HCT116 (cell line): ENCODE data around the gene GYPB. TPM values are rescaled to one million over a fixed set of nuclear protein-coding genes. Genes with fewer than 3 reads are reported as not detected.
"Not testable (repeated sequence)": the region's sequence is repeated elsewhere in the genome, so short reads cannot be mapped to it uniquely, and the experiment has no call there.

Experiments
- ATAC-seq: fragments of 200-7000 bp; cut with Tn5 transposase; 2 replicates; pipeline ENCODE4 v1.9.1; 2020; ENCODE audit warnings: mild to moderate bottlenecking, moderate library complexity
- BruUV-seq: library from RNA; stranded (reverse); fragments of 400-500 nt; replicated peaks from 2 replicates; lab custom pipeline; 2021; lab: Mats Ljungman, UMichigan
- CTCF ChIA-PET: fragments of 300-600 bp; sonication (Branson Sonifier 250); formaldehyde crosslinking; loops from one replicate; lab custom pipeline; 2021; ENCODE audit warnings: antibody characterized with exemption; lab: Charles Lee
- POLR2A ChIA-PET: fragments of 300-600, 350-600 bp; sonication (Branson Sonifier 250); formaldehyde crosslinking; loops from one replicate; lab custom pipeline; 2021; ENCODE audit warnings: antibody characterized with exemption; lab: Charles Lee
- RAD21 ChIA-PET, 2 experiments: fragments of 300-600 bp; sonication (Branson Sonifier 250); formaldehyde crosslinking; loops; one replicate each; lab custom pipeline; 2023; ENCODE audit warnings: low total read pairs in 2 of 2; ENCODE audit not compliant: uncharacterized antibody in 2 of 2, unreplicated experiment in 2 of 2, low non-redundant PET in 1 of 2; lab: Charles Lee
- DNase-seq: peaks from one replicate; pipeline ENCODE4 v3.0.0-alpha.2; 2010; ENCODE audit warnings: low read depth, low spot score
- H2AFZ ChIP-seq: fragments of 200-600 bp; shearing (Covaris generic), sonication (generic); 2 replicates; pipeline ENCODE4 v1.6.1; 2017; ENCODE audit warnings: low read depth, mixed run types, mixed read lengths, antibody characterized with exemption, low read length; ENCODE audit not compliant: poor library complexity, severe bottlenecking
- H3K27ac ChIP-seq: 2 replicates; pipeline ENCODE4 v1.5.1; 2012; ENCODE audit warnings: low read depth, low read length
- H3K27me3 ChIP-seq: fragments of 200-600 bp; sonication (generic); 2 replicates; pipeline ENCODE4 v1.6.1; 2016; ENCODE audit warnings: mixed run types, low read length, mixed read lengths; ENCODE audit not compliant: insufficient read depth
- H3K36me3 ChIP-seq, 2 experiments: fragments of 200-500 bp in 1 of 2; fragments of 200-600 bp in 1 of 2; sonication (Bioruptor generic) in 1 of 2; sonication (generic) in 1 of 2; 2 replicates each; pipeline versions ENCODE4 v1.5.1 to v1.6.1; 2014 to 2016; ENCODE audit warnings: low read length in 2 of 2, inconsistent platforms in 1 of 2, mixed read lengths in 1 of 2, mixed run types in 1 of 2; ENCODE audit not compliant: insufficient read depth in 2 of 2, control insufficient read depth in 1 of 2
- H3K4me1 ChIP-seq, 2 experiments: fragments of 200-600 bp in 1 of 2; sonication (generic) in 1 of 2; 2 replicates each; pipeline versions ENCODE4 v1.5.1 to v1.6.1; 2012 to 2017; ENCODE audit warnings: low read length in 2 of 2, inconsistent platforms in 1 of 2, mild to moderate bottlenecking in 1 of 2, mixed read lengths in 1 of 2, mixed run types in 1 of 2, moderate library complexity in 1 of 2; ENCODE audit not compliant: insufficient read depth in 2 of 2, control insufficient read depth in 1 of 2
- H3K4me2 ChIP-seq: fragments of 200-600 bp; sonication (generic); 2 replicates; pipeline ENCODE4 v1.6.1; 2017; ENCODE audit warnings: mixed run types, low read length, mixed read lengths
- H3K4me3 ChIP-seq, 2 experiments: fragments of 200-600 bp in 1 of 2; sonication (generic) in 1 of 2; replicated peaks in 1 of 2; 2 replicates each; pipeline ENCODE4 v1.5.1; 2011 to 2016; ENCODE audit warnings: low read length in 2 of 2, control low read depth in 1 of 2, low read depth in 1 of 2, mild to moderate bottlenecking in 1 of 2, mixed read lengths in 1 of 2, mixed run types in 1 of 2
- H3K79me2 ChIP-seq: fragments of 200-600 bp; sonication (generic); 2 replicates; pipeline ENCODE4 v1.6.1; 2017; ENCODE audit warnings: mild to moderate bottlenecking, mixed run types, low read length, moderate library complexity, mixed read lengths; ENCODE audit not compliant: insufficient read depth
- H3K9ac ChIP-seq: fragments of 200-600 bp; sonication (generic); 2 replicates; pipeline ENCODE4 v1.6.1; 2016; ENCODE audit warnings: low read length, mixed read lengths
- H3K9me2 ChIP-seq: fragments of 200-600 bp; sonication (generic), shearing (Covaris generic); 2 replicates; pipeline ENCODE4 v1.6.1; 2017; ENCODE audit warnings: mixed run types, mild to moderate bottlenecking, moderate library complexity; ENCODE audit not compliant: insufficient read depth
- H3K9me3 ChIP-seq, 2 experiments: fragments of 200-500 bp in 1 of 2; fragments of 200-600 bp in 1 of 2; sonication (Bioruptor generic) in 1 of 2; sonication (generic) in 1 of 2; 2 replicates each; pipeline ENCODE4 v1.6.1; 2014 to 2017; ENCODE audit warnings: low read length in 2 of 2, mixed read lengths in 2 of 2, inconsistent platforms in 1 of 2, low read depth in 1 of 2, mild to moderate bottlenecking in 1 of 2, mixed run types in 1 of 2, moderate library complexity in 1 of 2; ENCODE audit not compliant: control insufficient read depth in 1 of 2, insufficient read depth in 1 of 2
- H4K20me1 ChIP-seq: fragments of 200-600 bp; sonication (generic), shearing (Covaris generic); 2 replicates; pipeline ENCODE4 v1.6.1; 2017; ENCODE audit warnings: mixed run types, mild to moderate bottlenecking, moderate library complexity; ENCODE audit not compliant: insufficient read depth
- intact Hi-C: fragments of 100-400 bp; cut with micrococcal nuclease; formaldehyde crosslinking; loops from 2 replicates; pipeline ENCODE4 v1.10.0; 2022
- total RNA-seq: library from RNA; stranded (reverse); gene quantifications from one replicate; pipeline ENCODE4 v1.2.1, GENCODE V29; 2021; ENCODE audit not compliant: unreplicated experiment

Gene GYPB
- total RNA-seq, 1 experiment from 2014 or later, result not detected

- BruUV-seq, DNase-seq, H3K9me3 ChIP-seq, H3K4me1 ChIP-seq, ATAC-seq, H3K4me3 ChIP-seq, H3K4me2 ChIP-seq, H4K20me1 ChIP-seq, H3K9ac ChIP-seq, H3K36me3 ChIP-seq, intact Hi-C loops, H3K9me2 ChIP-seq, CTCF ChIA-PET, H3K27ac ChIP-seq, H3K79me2 ChIP-seq, RAD21 ChIA-PET, H2AFZ ChIP-seq, H3K27me3 ChIP-seq, POLR2A ChIA-PET: not testable (repeated sequence)
These were observed 31.5 kb upstream of the GYPB start for GRCh38 chr4:144050631-144051030.

GRCh38 chr4:144049495-144050424 lies 30.6 kb upstream of the GYPB start:
- H3K4me1 ChIP-seq, H3K27ac ChIP-seq, RAD21 ChIA-PET, H3K9me3 ChIP-seq, H3K9me2 ChIP-seq, intact Hi-C loops, ATAC-seq, H2AFZ ChIP-seq, H3K36me3 ChIP-seq, H3K9ac ChIP-seq, POLR2A ChIA-PET, H3K27me3 ChIP-seq, H4K20me1 ChIP-seq, BruUV-seq, CTCF ChIA-PET, H3K4me2 ChIP-seq, H3K79me2 ChIP-seq, DNase-seq, H3K4me3 ChIP-seq: not testable (repeated sequence)

GRCh38 chr4:144044936-144045335 lies 25.8 kb upstream of the GYPB start:
- H3K36me3 ChIP-seq, H3K27ac ChIP-seq, POLR2A ChIA-PET, H3K4me3 ChIP-seq, H3K4me1 ChIP-seq, H2AFZ ChIP-seq, H3K9me3 ChIP-seq, CTCF ChIA-PET, RAD21 ChIA-PET, H3K9ac ChIP-seq, H4K20me1 ChIP-seq, intact Hi-C loops, DNase-seq, H3K9me2 ChIP-seq, BruUV-seq, H3K27me3 ChIP-seq, ATAC-seq, H3K79me2 ChIP-seq: not testable (repeated sequence)
- H3K4me2 ChIP-seq, result peak overlapping the region; percentile 17; the same call in 1 of the 2 replicates

- ATAC-seq, H3K36me3 ChIP-seq, H4K20me1 ChIP-seq, H3K4me2 ChIP-seq, BruUV-seq, H3K27me3 ChIP-seq, intact Hi-C loops, H2AFZ ChIP-seq, CTCF ChIA-PET, H3K4me3 ChIP-seq, H3K9me3 ChIP-seq, H3K9ac ChIP-seq, DNase-seq, H3K9me2 ChIP-seq, H3K27ac ChIP-seq, RAD21 ChIA-PET, H3K4me1 ChIP-seq, POLR2A ChIA-PET, H3K79me2 ChIP-seq: not testable (repeated sequence)
These were observed 13.4 kb upstream of the GYPB start for GRCh38 chr4:144032580-144032979.
